WERI-Rb-1 (cell line): ENCODE data around the gene GALK1.

Experiments used
- DNase-seq: peaks from one replicate; pipeline ENCODE4 v3.0.0-alpha.2; 2020
- H3K27ac ChIP-seq: fragments of 250-450 bp; sonication (Bioruptor Pico); 2 replicates; pipeline ENCODE4 v1.5.1; 2020; ENCODE audit warnings: mild to moderate bottlenecking, moderate library complexity
- H3K27me3 ChIP-seq: fragments of 250-450 bp; sonication (Bioruptor Pico); 2 replicates; pipeline ENCODE4 v1.5.1; 2021; ENCODE audit warnings: mild to moderate bottlenecking, low read depth, moderate library complexity; ENCODE audit not compliant: insufficient read depth, severe bottlenecking
- H3K36me3 ChIP-seq: fragments of 250-450 bp; sonication (Bioruptor Pico); 2 replicates; pipeline ENCODE4 v1.5.1; 2020; ENCODE audit warnings: mild to moderate bottlenecking, moderate library complexity
- H3K4me3 ChIP-seq: 2 replicates; pipeline ENCODE4 v1.5.1; 2011; ENCODE audit warnings: low read depth, mild to moderate bottlenecking, control low read depth, low read length
- H3K9me3 ChIP-seq: fragments of 250-450 bp; sonication (Bioruptor Pico); 2 replicates; pipeline ENCODE4 v1.5.1; 2021; ENCODE audit warnings: mild to moderate bottlenecking, moderate library complexity; ENCODE audit not compliant: severe bottlenecking
- CTCF ChIP-seq: IDR thresholded peaks from 2 replicates; pipeline ENCODE4 v1.5.1; 2011; ENCODE audit warnings: low read depth, mild to moderate bottlenecking, control low read depth, inconsistent platforms, low read length

The GALK1 gene

GRCh38 chr17:75724016-75725003 lies 40.7 kb downstream of the GALK1 start:
- DNase-seq, result no peak
- Histone ChIP-seq H3K4me3 (no peak overlapping the region), H3K27me3 (peaks cover 34% of the 10 kb centered on the region), H3K36me3 (no peaks in the 10 kb centered on the region), H3K27ac (no peak overlapping the region), H3K9me3 (no peaks in the 10 kb centered on the region)
- TF ChIP-seq CTCF, result no peak

GRCh38 chr17:75723171-75723930 lies 41.6 kb downstream of the GALK1 start:
- H3K27ac ChIP-seq, result no peak overlapping the region
- no peaks in the 10 kb centered on the region for H3K36me3 ChIP-seq
- no peaks in the 10 kb centered on the region for H3K9me3 ChIP-seq
- TF ChIP-seq CTCF, result no peak
- no peak for DNase-seq
- peaks cover 43% of the 10 kb centered on the region for H3K27me3 ChIP-seq
- H3K4me3 ChIP-seq, result no peak overlapping the region

GRCh38 chr17:75722542-75723095 lies 42.4 kb downstream of the GALK1 start:
- no peak for DNase-seq
- no peaks in the 10 kb centered on the region for H3K9me3 ChIP-seq
- peaks cover 51% of the 10 kb centered on the region for H3K27me3 ChIP-seq
- H3K36me3 ChIP-seq, result no peaks in the 10 kb centered on the region
- no peak overlapping the region for H3K4me3 ChIP-seq
- H3K27ac ChIP-seq, result no peak overlapping the region
- TF ChIP-seq CTCF, result no peak

GRCh38 chr17:75722076-75722475 lies 42.9 kb downstream of the GALK1 start:
- TF ChIP-seq CTCF, result no peak
- peaks cover 56% of the 10 kb centered on the region for H3K27me3 ChIP-seq
- H3K36me3 ChIP-seq, result no peaks in the 10 kb centered on the region
- H3K9me3 ChIP-seq, result no peaks in the 10 kb centered on the region
- no peak overlapping the region for H3K4me3 ChIP-seq
- H3K27ac ChIP-seq, result no peak overlapping the region
- no peak for DNase-seq

- H3K4me3 ChIP-seq, result peak overlapping the region; percentile 50
- H3K36me3 ChIP-seq, result no peaks in the 10 kb centered on the region
- DNase-seq, result no peak
- no peak for TF ChIP-seq CTCF
- H3K27ac ChIP-seq, result no peak overlapping the region
- H3K9me3 ChIP-seq, result no peaks in the 10 kb centered on the region
- H3K27me3 ChIP-seq, result peaks cover 55% of the 10 kb centered on the region
Observed at GRCh38 chr17:75721463-75722011, 43.5 kb downstream of the GALK1 start.
